HCT116 (cell line): ENCODE measurements around the gene APOLD1. TPM values are rescaled to one million over a fixed set of nuclear protein-coding genes. Genes with fewer than 3 reads are reported as not detected.

Experiments
- ATAC-seq: fragments of 200-7000 bp; cut with Tn5 transposase; 2 replicates; pipeline ENCODE4 v1.9.1; 2020; ENCODE audit warnings: mild to moderate bottlenecking, moderate library complexity
- BruUV-seq: library from RNA; stranded (reverse); fragments of 400-500 nt; replicated peaks from 2 replicates; lab custom pipeline; 2021; lab: Mats Ljungman, UMichigan
- CTCF ChIA-PET: fragments of 300-600 bp; sonication (Branson Sonifier 250); formaldehyde crosslinking; loops from one replicate; lab custom pipeline; 2021; ENCODE audit warnings: antibody characterized with exemption; lab: Charles Lee
- POLR2A ChIA-PET: fragments of 300-600, 350-600 bp; sonication (Branson Sonifier 250); formaldehyde crosslinking; loops from one replicate; lab custom pipeline; 2021; ENCODE audit warnings: antibody characterized with exemption; lab: Charles Lee
- RAD21 ChIA-PET, 2 experiments: fragments of 300-600 bp; sonication (Branson Sonifier 250); formaldehyde crosslinking; loops; one replicate each; lab custom pipeline; 2023; ENCODE audit warnings: low total read pairs in 2 of 2; ENCODE audit not compliant: uncharacterized antibody in 2 of 2, unreplicated experiment in 2 of 2, low non-redundant PET in 1 of 2; lab: Charles Lee
- DNase-seq: peaks from one replicate; pipeline ENCODE4 v3.0.0-alpha.2; 2010; ENCODE audit warnings: low read depth, low spot score
- H2AFZ ChIP-seq: fragments of 200-600 bp; shearing (Covaris generic), sonication (generic); 2 replicates; pipeline ENCODE4 v1.6.1; 2017; ENCODE audit warnings: low read depth, mixed run types, mixed read lengths, antibody characterized with exemption, low read length; ENCODE audit not compliant: poor library complexity, severe bottlenecking
- H3K27ac ChIP-seq: 2 replicates; pipeline ENCODE4 v1.5.1; 2012; ENCODE audit warnings: low read depth, low read length
- H3K27me3 ChIP-seq: fragments of 200-600 bp; sonication (generic); 2 replicates; pipeline ENCODE4 v1.6.1; 2016; ENCODE audit warnings: mixed run types, low read length, mixed read lengths; ENCODE audit not compliant: insufficient read depth
- H3K36me3 ChIP-seq, 2 experiments: fragments of 200-500 bp in 1 of 2; fragments of 200-600 bp in 1 of 2; sonication (Bioruptor generic) in 1 of 2; sonication (generic) in 1 of 2; 2 replicates each; pipeline versions ENCODE4 v1.5.1 to v1.6.1; 2014 to 2016; ENCODE audit warnings: low read length in 2 of 2, inconsistent platforms in 1 of 2, mixed read lengths in 1 of 2, mixed run types in 1 of 2; ENCODE audit not compliant: insufficient read depth in 2 of 2, control insufficient read depth in 1 of 2
- H3K4me1 ChIP-seq, 2 experiments: fragments of 200-600 bp in 1 of 2; sonication (generic) in 1 of 2; 2 replicates each; pipeline versions ENCODE4 v1.5.1 to v1.6.1; 2012 to 2017; ENCODE audit warnings: low read length in 2 of 2, inconsistent platforms in 1 of 2, mild to moderate bottlenecking in 1 of 2, mixed read lengths in 1 of 2, mixed run types in 1 of 2, moderate library complexity in 1 of 2; ENCODE audit not compliant: insufficient read depth in 2 of 2, control insufficient read depth in 1 of 2
- H3K4me2 ChIP-seq: fragments of 200-600 bp; sonication (generic); 2 replicates; pipeline ENCODE4 v1.6.1; 2017; ENCODE audit warnings: mixed run types, low read length, mixed read lengths
- H3K4me3 ChIP-seq, 2 experiments: fragments of 200-600 bp in 1 of 2; sonication (generic) in 1 of 2; replicated peaks in 1 of 2; 2 replicates each; pipeline ENCODE4 v1.5.1; 2011 to 2016; ENCODE audit warnings: low read length in 2 of 2, control low read depth in 1 of 2, low read depth in 1 of 2, mild to moderate bottlenecking in 1 of 2, mixed read lengths in 1 of 2, mixed run types in 1 of 2
- H3K79me2 ChIP-seq: fragments of 200-600 bp; sonication (generic); 2 replicates; pipeline ENCODE4 v1.6.1; 2017; ENCODE audit warnings: mild to moderate bottlenecking, mixed run types, low read length, moderate library complexity, mixed read lengths; ENCODE audit not compliant: insufficient read depth
- H3K9ac ChIP-seq: fragments of 200-600 bp; sonication (generic); 2 replicates; pipeline ENCODE4 v1.6.1; 2016; ENCODE audit warnings: low read length, mixed read lengths
- H3K9me2 ChIP-seq: fragments of 200-600 bp; sonication (generic), shearing (Covaris generic); 2 replicates; pipeline ENCODE4 v1.6.1; 2017; ENCODE audit warnings: mixed run types, mild to moderate bottlenecking, moderate library complexity; ENCODE audit not compliant: insufficient read depth
- H3K9me3 ChIP-seq, 2 experiments: fragments of 200-500 bp in 1 of 2; fragments of 200-600 bp in 1 of 2; sonication (Bioruptor generic) in 1 of 2; sonication (generic) in 1 of 2; 2 replicates each; pipeline ENCODE4 v1.6.1; 2014 to 2017; ENCODE audit warnings: low read length in 2 of 2, mixed read lengths in 2 of 2, inconsistent platforms in 1 of 2, low read depth in 1 of 2, mild to moderate bottlenecking in 1 of 2, mixed run types in 1 of 2, moderate library complexity in 1 of 2; ENCODE audit not compliant: control insufficient read depth in 1 of 2, insufficient read depth in 1 of 2
- H4K20me1 ChIP-seq: fragments of 200-600 bp; sonication (generic), shearing (Covaris generic); 2 replicates; pipeline ENCODE4 v1.6.1; 2017; ENCODE audit warnings: mixed run types, mild to moderate bottlenecking, moderate library complexity; ENCODE audit not compliant: insufficient read depth
- CTCF ChIP-seq, 3 experiments: fragments of 200-600 bp in 1 of 3; sonication (generic) in 1 of 3; IDR thresholded peaks in 2 of 3; conservative IDR thresholded peaks in 1 of 3; 2 replicates each; pipeline ENCODE4 v1.5.1; 2012 to 2017; ENCODE audit warnings: low read depth in 2 of 3, low read length in 2 of 3, antibody characterized with exemption in 1 of 3, borderline replicate concordance in 1 of 3, control low read depth in 1 of 3, mild to moderate bottlenecking in 1 of 3, mixed read lengths in 1 of 3, mixed run types in 1 of 3, moderate library complexity in 1 of 3; ENCODE audit not compliant: insufficient read depth in 1 of 3
- EGR1 ChIP-seq: IDR thresholded peaks from 2 replicates; pipeline ENCODE4 v1.6.1; 2012; ENCODE audit warnings: low read depth
- ELF1 ChIP-seq: IDR thresholded peaks from 2 replicates; pipeline ENCODE4 v1.6.1; 2012; ENCODE audit warnings: low read depth, borderline replicate concordance
- FOSL1 ChIP-seq: IDR thresholded peaks from 2 replicates; pipeline ENCODE4 v1.6.1; 2012; ENCODE audit warnings: low read depth
- JUND ChIP-seq: IDR thresholded peaks from 2 replicates; pipeline ENCODE4 v1.6.1; 2012
- POLR2A ChIP-seq: IDR thresholded peaks from 2 replicates; pipeline ENCODE4 v1.7.0; 2011; ENCODE audit warnings: borderline replicate concordance; ENCODE audit not compliant: insufficient read depth, insufficient read length; ENCODE audit errors: extremely low read depth
- POLR2AphosphoS5 ChIP-seq: IDR thresholded peaks from 2 replicates; pipeline ENCODE4 v1.6.1; 2011; ENCODE audit warnings: mild to moderate bottlenecking, low read depth, low read length, moderate library complexity
- REST ChIP-seq: IDR thresholded peaks from 2 replicates; pipeline ENCODE4 v1.6.1; 2012; ENCODE audit warnings: low read depth
- SIN3A ChIP-seq: IDR thresholded peaks from 2 replicates; pipeline ENCODE4 v1.6.1; 2012; ENCODE audit warnings: low read depth
- SP1 ChIP-seq: IDR thresholded peaks from 2 replicates; pipeline ENCODE4 v1.6.1; 2012; ENCODE audit warnings: low read depth
- SRF ChIP-seq: IDR thresholded peaks from 2 replicates; pipeline ENCODE4 v1.6.1; 2012; ENCODE audit warnings: low read depth
- ZBTB33 ChIP-seq: IDR thresholded peaks from 2 replicates; pipeline ENCODE4 v1.6.1; 2011; ENCODE audit warnings: mild to moderate bottlenecking, low read length, moderate library complexity; ENCODE audit not compliant: insufficient replicate concordance; ENCODE audit errors: extremely low read depth
- ZNF274 ChIP-seq: fragments of 200-500 bp; sonication (Bioruptor generic); IDR thresholded peaks from 2 replicates; pipeline ENCODE4 v1.6.1; 2014; ENCODE audit warnings: mild to moderate bottlenecking, low read depth, low read length, inconsistent platforms
- intact Hi-C: fragments of 100-400 bp; cut with micrococcal nuclease; formaldehyde crosslinking; loops from 2 replicates; pipeline ENCODE4 v1.10.0; 2022
- total RNA-seq: library from RNA; stranded (reverse); gene quantifications from one replicate; pipeline ENCODE4 v1.2.1, GENCODE V29; 2021; ENCODE audit not compliant: unreplicated experiment

Gene APOLD1
- total RNA-seq, 1 experiment from 2014 or later: 3.9 TPM

- Histone ChIP-seq H3K9me3 (no peaks in the 10 kb centered on the region), H3K4me1 (peaks cover 28 to 38% of the 10 kb centered on the region in 2 experiments), H3K36me3 (peaks cover 57 to 72% of the 10 kb centered on the region in 2 experiments), H3K4me3 (no peak overlapping the region), H3K79me2 (peaks cover 67% of the 10 kb centered on the region), H3K4me2 (no peak overlapping the region), H3K27me3 (no peaks in the 10 kb centered on the region), H3K9me2 (no peaks in the 10 kb centered on the region), H3K9ac (no peak overlapping the region), H4K20me1 (no peaks in the 10 kb centered on the region), H2AFZ (no peak overlapping the region), H3K27ac (no peak overlapping the region)
- no TSS peak for BruUV-seq
- ChIA-PET CTCF (no interaction called here), RAD21 (no interaction called here), POLR2A (no interaction called here)
- intact Hi-C loops: no loop called here
- TF ChIP-seq JUND: no peak
- TF ChIP-seq EGR1: no peak
- DNase-seq: no peak
- no peak for ATAC-seq
Measured at GRCh38 chr12:12821975-12822374, 36.5 kb downstream of the APOLD1 start.

GRCh38 chr12:12822886-12823285, 37.4 kb downstream of the APOLD1 start:
- CTCF ChIA-PET: interaction anchor here (0.9 to 1.0 kb wide), 2 partner anchors 10 to 14 kb away, joined by 3 read pairs; no protein-coding TSS in a partner anchor
- TF ChIP-seq SRF: no peak
- no peak for TF ChIP-seq ELF1
- TF ChIP-seq EGR1: no peak
- TF ChIP-seq ZNF274: no peak
- no peak for TF ChIP-seq ZBTB33
- no peak for TF ChIP-seq JUND
- no peak for TF ChIP-seq REST
- no peak for TF ChIP-seq SP1
- no peak for TF ChIP-seq SIN3A
- TF ChIP-seq CTCF (IDR thresholded peaks at IDR 0.05 in 2 of 3, conservative IDR thresholded peaks at IDR 0.05 in 1 of 3; ENCODE audit: borderline replicate concordance in 1 of 3, insufficient read depth in 1 of 3, low read depth in 2 of 3, low read length in 2 of 3): no peak
- TF ChIP-seq FOSL1: no peak
- no peak for TF ChIP-seq POLR2AphosphoS5
- TF ChIP-seq POLR2A: no peak

More at GRCh38 chr12:12822886-12823285, 37.4 kb downstream of the APOLD1 start:
- no peak overlapping the region for H3K4me3 ChIP-seq
- H3K9ac ChIP-seq: no peak overlapping the region
- intact Hi-C loops: no loop called here
- H3K9me2 ChIP-seq: no peaks in the 10 kb centered on the region
- POLR2A ChIA-PET: no interaction called here
- RAD21 ChIA-PET: no interaction called here
- peaks cover 66 to 72% of the 10 kb centered on the region in 2 experiments for H3K36me3 ChIP-seq
- no peak overlapping the region for H3K27ac ChIP-seq
- H3K9me3 ChIP-seq: no peaks in the 10 kb centered on the region
- no peaks in the 10 kb centered on the region for H3K27me3 ChIP-seq
- no peak overlapping the region for H3K4me2 ChIP-seq
- H3K79me2 ChIP-seq: peaks cover 58% of the 10 kb centered on the region
- no peak for ATAC-seq
- BruUV-seq: no TSS peak
- H3K4me1 ChIP-seq: peaks cover 24 to 28% of the 10 kb centered on the region in 2 experiments
- no peaks in the 10 kb centered on the region for H4K20me1 ChIP-seq
- DNase-seq: no peak
- no peak overlapping the region for H2AFZ ChIP-seq
